ENCODE data around the gene C3orf38. TPM values are rescaled to one million over a fixed set of nuclear protein-coding genes. Genes with fewer than 3 reads are reported as not detected.

Gene C3orf38
- total RNA-seq, 1 donor, result 76.1 TPM

DNA sequence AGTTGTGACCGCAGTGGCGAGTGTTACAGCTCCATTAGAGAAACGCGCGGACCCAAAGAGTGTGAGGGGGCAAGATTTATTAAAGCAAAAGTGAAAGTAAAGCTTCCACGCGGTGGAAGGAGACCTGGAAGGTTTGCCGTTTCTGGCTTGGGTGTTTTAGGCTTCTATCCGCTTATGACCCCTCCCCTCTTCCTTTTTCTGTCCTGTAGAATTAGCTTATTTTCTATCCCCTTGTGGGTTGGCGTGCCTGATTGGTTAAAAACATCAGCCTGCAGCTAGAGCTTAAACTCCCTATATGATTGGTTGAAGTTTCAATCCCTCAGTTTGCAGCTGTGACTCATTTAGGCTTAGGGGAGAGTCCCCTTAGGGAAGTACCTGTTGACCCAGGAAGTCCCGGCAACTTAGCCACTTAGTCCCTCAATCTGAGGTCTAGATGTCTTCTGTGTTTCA, 39.6 kb downstream of the C3orf38 start:
- Histone ChIP-seq H3K27me3 (ENCODE audit: insufficient read depth, low read length) (no peaks in the 10 kb centered on the region), H3K9me3 (ENCODE audit: low read depth, low read length) (no peaks in the 10 kb centered on the region), H3K4me3 (ENCODE audit: low read length) (no peak overlapping the region), H3K4me1 (ENCODE audit: insufficient read depth, low read length) (no peaks in the 10 kb centered on the region)

DNA sequence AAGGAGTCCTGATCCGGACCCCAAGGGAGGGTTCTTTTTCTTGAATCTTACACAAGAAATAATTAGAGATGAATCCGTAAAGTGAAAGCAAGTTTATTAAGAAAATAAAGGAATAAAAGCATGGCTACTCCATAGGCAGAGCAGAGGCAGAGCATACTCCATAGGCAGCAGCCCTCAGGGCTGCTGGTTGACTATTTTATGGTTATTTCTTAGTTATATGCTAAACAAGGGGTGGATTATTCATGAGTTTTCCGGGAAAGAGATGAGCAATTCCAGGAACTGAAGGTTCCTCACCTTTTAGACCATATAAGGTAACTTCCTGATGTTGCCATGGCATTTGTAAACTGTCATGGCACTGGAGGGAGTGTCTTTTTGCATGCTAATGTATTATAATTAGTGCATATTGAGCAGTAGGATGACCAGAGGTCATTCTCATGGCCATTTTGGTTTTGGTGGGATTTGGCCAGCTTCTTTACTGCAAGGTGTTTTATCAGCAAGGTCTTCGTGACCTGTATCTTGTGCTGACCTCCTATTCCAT, 42.2 kb downstream of the C3orf38 start:
- Histone ChIP-seq H3K27me3 (ENCODE audit: insufficient read depth, low read length) (no peaks in the 10 kb centered on the region), H3K4me3 (ENCODE audit: low read length) (no peak overlapping the region), H3K9me3 (ENCODE audit: low read depth, low read length) (no peaks in the 10 kb centered on the region), H3K4me1 (ENCODE audit: insufficient read depth, low read length) (no peaks in the 10 kb centered on the region)

DNA sequence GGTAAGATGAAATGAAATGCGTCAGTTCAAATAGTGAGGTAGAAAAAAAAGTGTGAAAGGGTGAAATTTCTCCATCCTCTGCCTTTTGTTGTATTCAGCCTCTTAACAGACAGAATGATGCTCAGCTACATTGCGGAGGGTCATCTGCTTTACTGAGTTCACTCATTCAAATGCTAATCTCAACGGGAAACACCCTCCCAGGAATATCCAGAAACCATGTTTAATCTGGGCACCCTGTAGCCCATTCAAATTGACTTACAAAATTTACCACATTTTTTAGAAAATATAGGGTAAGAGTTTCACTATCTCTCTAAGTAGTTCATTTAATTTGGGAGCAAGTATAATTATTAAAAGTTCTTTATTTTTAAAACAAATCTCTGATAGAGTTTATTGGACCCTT, 42.9 kb downstream of the C3orf38 start:
- Histone ChIP-seq H3K27me3 (ENCODE audit: insufficient read depth, low read length) (no peaks in the 10 kb centered on the region), H3K4me1 (ENCODE audit: insufficient read depth, low read length) (no peaks in the 10 kb centered on the region)

DNA sequence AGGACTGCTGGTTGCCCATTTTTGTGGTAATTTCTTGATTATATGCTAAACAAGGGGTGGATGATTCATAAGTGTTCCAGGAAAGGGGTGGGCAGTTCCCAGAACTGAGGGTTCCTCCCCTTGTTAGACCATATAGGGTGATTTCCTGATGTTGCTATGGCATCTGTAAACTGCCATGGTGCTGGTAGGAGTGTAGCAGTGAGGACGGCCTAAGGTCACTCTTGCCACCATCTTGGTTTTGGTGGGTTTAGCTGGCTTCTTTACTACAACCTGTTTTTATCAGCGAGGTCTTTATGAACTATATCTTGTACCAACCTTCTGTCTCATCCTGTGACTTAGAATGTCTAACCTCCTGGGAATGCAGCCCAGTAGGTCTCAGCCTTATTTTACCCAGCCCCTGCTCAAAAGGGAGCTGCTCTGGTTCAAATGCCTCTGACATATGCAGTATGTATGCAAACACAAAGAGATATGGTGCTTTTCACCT, 46.2 kb downstream of the C3orf38 start:
- H3K4me3 ChIP-seq (ENCODE audit: low read length), result no peak overlapping the region
- H3K4me1 ChIP-seq (ENCODE audit: insufficient read depth, low read length), result no peaks in the 10 kb centered on the region
- H3K9me3 ChIP-seq (ENCODE audit: low read depth, low read length), result no peaks in the 10 kb centered on the region
- H3K27me3 ChIP-seq (ENCODE audit: insufficient read depth, low read length), result no peaks in the 10 kb centered on the region

More for the DNA sequence above, 42.9 kb downstream of the C3orf38 start:
- no peaks in the 10 kb centered on the region for H3K9me3 ChIP-seq (ENCODE audit: low read depth, low read length)
- no peak overlapping the region for H3K4me3 ChIP-seq (ENCODE audit: low read length)

- no peak overlapping the region for H3K4me3 ChIP-seq (ENCODE audit: low read length)
- H3K9me3 ChIP-seq (ENCODE audit: low read depth, low read length), result no peaks in the 10 kb centered on the region
- no peaks in the 10 kb centered on the region for H3K27me3 ChIP-seq (ENCODE audit: insufficient read depth, low read length)
- no peaks in the 10 kb centered on the region for H3K4me1 ChIP-seq (ENCODE audit: insufficient read depth, low read length)
Observed at GRCh38 chr3:88198121-88198520, 48.4 kb downstream of the C3orf38 start.

- H3K9me3 ChIP-seq (ENCODE audit: low read depth, low read length), result no peaks in the 10 kb centered on the region
- no peaks in the 10 kb centered on the region for H3K4me1 ChIP-seq (ENCODE audit: insufficient read depth, low read length)
- H3K4me3 ChIP-seq (ENCODE audit: low read length), result no peak overlapping the region
- no peaks in the 10 kb centered on the region for H3K27me3 ChIP-seq (ENCODE audit: insufficient read depth, low read length)
Observed at GRCh38 chr3:88203642-88204055, 53.9 kb downstream of the C3orf38 start.

Other genes with a start within 250 kb of the C3orf38 start
- gene CGGBP1, start 91.0 kb upstream of the C3orf38 start, total RNA-seq, result 83.1 TPM
- 21.6 TPM for gene ZNF654, start 90.7 kb upstream of the C3orf38 start, total RNA-seq

All from mononuclear cell (primary cell).